CD4-positive, alpha-beta T cell (primary cell): Measurements from ENCODE around the gene CAPRIN1. TPM values are rescaled to one million over a fixed set of nuclear protein-coding genes. Genes with fewer than 3 reads are reported as not detected.

Experiments used
- ATAC-seq: fragments of 200-7000 bp; cut with Tn5 transposase; one replicate; pipeline ENCODE4 v1.10.0; 2022; ENCODE audit warnings: mild to moderate bottlenecking; ENCODE audit not compliant: poor library complexity
- CTCF ChIA-PET: fragments of 350-600 bp; sonication (Branson Sonifier 250); formaldehyde crosslinking; loops from one replicate; lab custom pipeline; 2021; ENCODE audit warnings: antibody characterized with exemption, inconsistent platforms; lab: Charles Lee
- POLR2A ChIA-PET: fragments of 350-600 bp; sonication (Branson Sonifier 250); formaldehyde crosslinking; loops from one replicate; lab custom pipeline; 2021; ENCODE audit warnings: antibody characterized with exemption, inconsistent platforms; lab: Charles Lee
- DNase-seq, 14 experiments: peaks; one replicate each; pipeline ENCODE4 v3.0.0-alpha.2; 2013 to 2020; ENCODE audit warnings: mixed read lengths in 2 of 14
- H3K27ac ChIP-seq, 2 donors: one replicate each; pipeline versions ENCODE4 v1.5.1 to v1.7.0; 2013; ENCODE audit warnings: low read length in 2 of 2, low read depth in 1 of 2, mild to moderate bottlenecking in 1 of 2
- H3K27me3 ChIP-seq, 2 experiments: 1 replicate in 1 of 2; 2 replicates in 1 of 2; pipeline versions ENCODE4 v1.6.1 to v1.7.0; 2013; ENCODE audit warnings: low read length in 2 of 2, control low read depth in 1 of 2, mild to moderate bottlenecking in 1 of 2, moderate library complexity in 1 of 2; ENCODE audit not compliant: insufficient read depth in 2 of 2, control insufficient read depth in 1 of 2
- H3K36me3 ChIP-seq: one replicate; pipeline ENCODE4 v1.6.1; 2013; ENCODE audit warnings: low read length, control low read depth; ENCODE audit not compliant: insufficient read depth
- H3K4me1 ChIP-seq: one replicate; pipeline ENCODE4 v1.6.1; 2013; ENCODE audit warnings: low read length, control low read depth; ENCODE audit not compliant: insufficient read depth
- H3K4me3 ChIP-seq: one replicate; pipeline ENCODE4 v1.5.1; 2013; ENCODE audit warnings: mild to moderate bottlenecking, low read length, moderate library complexity
- H3K9me3 ChIP-seq, 2 experiments: 1 replicate in 1 of 2; 2 replicates in 1 of 2; pipeline versions ENCODE4 v1.6.1 to v1.7.0; 2013; ENCODE audit warnings: low read length in 2 of 2, mild to moderate bottlenecking in 2 of 2, control low read depth in 1 of 2, moderate library complexity in 1 of 2; ENCODE audit not compliant: control insufficient read depth in 1 of 2, insufficient read depth in 1 of 2
- H3K27ac Mint-ChIP-seq: one replicate; pipeline ENCODE4 v1.8.0; 2020; ENCODE audit warnings: mixed read lengths
- H3K27me3 Mint-ChIP-seq: one replicate; pipeline ENCODE4 v1.8.0; 2021; ENCODE audit warnings: mixed read lengths
- H3K36me3 Mint-ChIP-seq: one replicate; pipeline ENCODE4 v1.8.0; 2021; ENCODE audit warnings: low read depth, mixed read lengths
- H3K4me1 Mint-ChIP-seq: one replicate; pipeline ENCODE4 v1.8.0; 2021; ENCODE audit warnings: low read depth, mixed read lengths
- H3K4me3 Mint-ChIP-seq: one replicate; pipeline ENCODE4 v1.8.0; 2020; ENCODE audit warnings: mild to moderate bottlenecking, mixed read lengths
- H3K9me3 Mint-ChIP-seq: one replicate; pipeline ENCODE4 v1.8.0; 2020; ENCODE audit warnings: mixed read lengths
- intact Hi-C, 2 experiments: fragments of 100-400 bp; cut with DNase I in 1 of 2; cut with micrococcal nuclease in 1 of 2; formaldehyde crosslinking; loops; one replicate each; pipeline versions ENCODE4 v1.15.1 to v1.9.0; 2023 to 2025; cut with DNase I, micrococcal nuclease
- total RNA-seq, 174 experiments: library from RNA in 2 of 174; stranded (reverse) in 2 of 174; gene quantifications; one replicate each; pipeline ENCODE4 v1.2.3 and lab custom pipeline; 2021 to 2026
- TF ChIP-seq, protein P1 (sequence below): fragments of 200-600 bp; IDR thresholded peaks from one replicate; pipeline ENCODE4 v1.8.0; 2022; ENCODE audit warnings: antibody characterized with exemption, mild to moderate bottlenecking

The CAPRIN1 gene
- total RNA-seq, 2 experiments from 2014 or later, result 107 TPM

DNA sequence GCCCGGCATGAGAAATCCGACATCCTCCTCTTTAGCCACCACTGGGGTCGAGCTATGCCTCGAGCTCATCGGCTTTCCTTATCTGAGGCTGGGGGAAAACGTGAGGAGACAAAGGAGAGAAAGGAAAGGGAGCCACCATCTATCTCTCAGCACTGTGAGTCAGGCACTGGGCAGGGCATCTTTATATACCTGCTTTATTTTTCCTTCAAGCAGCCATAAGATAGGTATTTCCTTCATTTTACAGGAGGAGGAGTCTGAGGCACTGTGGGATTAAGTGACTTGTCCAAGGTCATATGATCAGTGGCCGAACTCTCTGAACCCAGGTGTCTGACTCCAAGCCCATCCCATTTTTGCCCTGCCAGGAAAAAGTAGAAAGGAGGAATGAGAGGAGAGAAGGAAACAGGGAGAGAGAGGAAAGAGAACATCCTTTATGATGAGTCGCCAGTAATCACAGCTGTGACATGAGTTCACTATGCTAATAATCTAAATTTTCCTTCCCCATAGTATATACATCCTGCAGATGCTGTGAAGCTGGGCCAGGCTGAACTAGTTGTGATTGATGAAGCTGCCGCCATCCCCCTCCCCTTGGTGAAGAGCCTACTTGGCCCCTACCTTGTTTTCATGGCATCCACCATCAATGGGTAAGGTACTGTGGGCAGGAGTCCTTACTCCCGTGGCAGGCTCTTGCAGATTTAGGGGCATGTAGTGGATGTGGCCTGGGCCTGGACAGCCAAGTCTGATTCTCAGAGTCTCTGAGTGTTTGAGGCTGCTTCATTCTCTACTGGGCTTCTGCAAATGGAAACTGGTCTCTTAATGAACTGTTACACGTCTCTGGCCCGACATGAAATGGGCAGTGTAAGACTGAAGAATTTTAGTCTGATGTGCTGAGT lies 75.7 kb downstream of the CAPRIN1 start:
- Histone ChIP-seq H3K4me3 (no peak overlapping the region), H3K27ac (no peak overlapping the region), H3K27me3 (no peaks in the 10 kb centered on the region), H3K36me3 (peaks cover 80% of the 10 kb centered on the region), H3K4me1 (no peaks in the 10 kb centered on the region), H3K9me3 (no peaks in the 10 kb centered on the region)
- no peaks in the 10 kb centered on the region for H3K27me3 Mint-ChIP-seq
- no peak for ATAC-seq
- H3K9me3 Mint-ChIP-seq, result no peaks in the 10 kb centered on the region
- no peak for DNase-seq
- H3K4me1 Mint-ChIP-seq, result no peaks in the 10 kb centered on the region
- intact Hi-C loops, result no loop called here
- POLR2A ChIA-PET, result no interaction called here
- H3K27ac Mint-ChIP-seq, result no peak overlapping the region
- TF ChIP-seq, protein P1, sequence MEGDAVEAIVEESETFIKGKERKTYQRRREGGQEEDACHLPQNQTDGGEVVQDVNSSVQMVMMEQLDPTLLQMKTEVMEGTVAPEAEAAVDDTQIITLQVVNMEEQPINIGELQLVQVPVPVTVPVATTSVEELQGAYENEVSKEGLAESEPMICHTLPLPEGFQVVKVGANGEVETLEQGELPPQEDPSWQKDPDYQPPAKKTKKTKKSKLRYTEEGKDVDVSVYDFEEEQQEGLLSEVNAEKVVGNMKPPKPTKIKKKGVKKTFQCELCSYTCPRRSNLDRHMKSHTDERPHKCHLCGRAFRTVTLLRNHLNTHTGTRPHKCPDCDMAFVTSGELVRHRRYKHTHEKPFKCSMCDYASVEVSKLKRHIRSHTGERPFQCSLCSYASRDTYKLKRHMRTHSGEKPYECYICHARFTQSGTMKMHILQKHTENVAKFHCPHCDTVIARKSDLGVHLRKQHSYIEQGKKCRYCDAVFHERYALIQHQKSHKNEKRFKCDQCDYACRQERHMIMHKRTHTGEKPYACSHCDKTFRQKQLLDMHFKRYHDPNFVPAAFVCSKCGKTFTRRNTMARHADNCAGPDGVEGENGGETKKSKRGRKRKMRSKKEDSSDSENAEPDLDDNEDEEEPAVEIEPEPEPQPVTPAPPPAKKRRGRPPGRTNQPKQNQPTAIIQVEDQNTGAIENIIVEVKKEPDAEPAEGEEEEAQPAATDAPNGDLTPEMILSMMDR, result no peak
- H3K4me3 Mint-ChIP-seq, result no peak overlapping the region
- H3K36me3 Mint-ChIP-seq, result peaks cover 94% of the 10 kb centered on the region
- CTCF ChIA-PET, result no interaction called here

DNA sequence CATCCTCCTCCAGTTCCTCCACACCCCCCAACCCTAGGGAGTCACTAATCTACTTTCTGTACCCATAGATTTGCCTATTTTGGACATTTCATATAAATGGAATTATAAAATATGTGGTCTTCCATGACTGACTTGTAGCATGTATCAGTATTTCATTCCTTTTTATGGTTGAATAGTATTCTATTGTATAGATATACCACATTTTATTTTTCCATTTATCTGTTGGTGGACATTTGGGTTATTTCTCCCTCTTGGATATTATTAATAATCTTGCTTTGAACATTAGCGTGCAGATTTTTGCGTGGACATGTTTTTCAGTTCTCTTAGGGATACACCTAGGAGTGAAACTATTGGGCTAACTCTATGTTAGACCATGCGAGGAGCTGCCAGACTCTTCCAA lies 77.3 kb downstream of the CAPRIN1 start:
- Histone ChIP-seq H3K4me1 (no peaks in the 10 kb centered on the region), H3K27me3 (no peaks in the 10 kb centered on the region), H3K4me3 (no peak overlapping the region), H3K36me3 (peaks cover 80% of the 10 kb centered on the region), H3K9me3 (no peaks in the 10 kb centered on the region), H3K27ac (no peak overlapping the region)
- Mint-ChIP-seq H3K4me3 (no peak overlapping the region), H3K27ac (no peak overlapping the region), H3K27me3 (no peaks in the 10 kb centered on the region), H3K36me3 (peaks cover 93% of the 10 kb centered on the region), H3K4me1 (no peaks in the 10 kb centered on the region), H3K9me3 (no peaks in the 10 kb centered on the region)
- DNase-seq (no peak), ATAC-seq (no peak)
- TF ChIP-seq, protein P1, result no peak
- intact Hi-C loops, result no loop called here
- ChIA-PET CTCF (no interaction called here), POLR2A (no interaction called here)

DNA sequence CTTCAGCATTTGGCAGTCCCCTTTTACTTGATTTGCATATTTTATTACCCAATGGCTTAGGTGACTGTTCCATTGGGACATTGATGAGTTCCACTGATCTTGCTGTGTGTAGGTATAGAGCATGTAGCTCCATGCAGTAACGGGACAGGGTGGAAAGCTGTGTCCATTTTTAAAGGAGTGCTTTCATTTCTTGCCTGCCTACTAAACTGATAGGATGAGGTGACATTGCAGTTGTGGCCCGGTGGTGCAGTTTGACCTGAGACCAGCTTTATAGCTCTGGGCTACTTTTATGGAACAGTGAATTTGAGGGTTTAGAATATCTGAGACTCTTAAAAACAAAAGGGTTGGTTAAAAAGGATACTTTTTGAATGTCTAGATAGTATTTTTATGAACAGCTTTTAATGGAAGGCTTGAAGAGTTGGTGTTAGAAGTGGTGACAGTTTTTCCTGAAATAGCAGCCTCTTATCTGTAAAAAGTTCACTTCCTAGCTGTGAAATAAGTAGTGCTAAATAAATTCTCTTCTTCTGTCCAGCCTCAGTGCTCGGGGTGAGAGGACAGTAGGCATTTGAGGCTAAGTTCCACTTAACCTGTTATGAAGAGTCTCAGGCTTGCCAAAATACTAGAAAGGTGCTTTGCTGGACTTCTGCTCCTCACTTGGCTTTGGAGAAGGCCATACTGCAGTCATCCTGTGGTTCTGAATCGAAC lies 80.9 kb downstream of the CAPRIN1 start:
- TF ChIP-seq, protein P1, result no peak
- peaks cover 78% of the 10 kb centered on the region for H3K36me3 ChIP-seq
- no peak overlapping the region for H3K4me3 ChIP-seq
- Mint-ChIP-seq H3K27ac (no peak overlapping the region), H3K4me3 (no peak overlapping the region), H3K4me1 (no peaks in the 10 kb centered on the region), H3K9me3 (no peaks in the 10 kb centered on the region), H3K36me3 (peaks cover 94% of the 10 kb centered on the region), H3K27me3 (no peaks in the 10 kb centered on the region)
- H3K27ac ChIP-seq, result no peak overlapping the region
- ATAC-seq (no peak), DNase-seq (no peak)
- no peaks in the 10 kb centered on the region for H3K4me1 ChIP-seq
- POLR2A ChIA-PET, result interaction anchor here (0.6 kb wide), 1 partner anchor 56 kb away, joined by 4 read pairs; no protein-coding TSS in a partner anchor
- CTCF ChIA-PET, result interaction anchor here (0.6 kb wide), 1 partner anchor 243 kb away, joined by 3 read pairs; no protein-coding TSS in a partner anchor
- intact Hi-C loops, result no loop called here
- H3K9me3 ChIP-seq, result no peaks in the 10 kb centered on the region
- H3K27me3 ChIP-seq, result no peaks in the 10 kb centered on the region
